ENCODE data around the gene LSM4. TPM values are rescaled to one million over a fixed set of nuclear protein-coding genes. Genes with fewer than 3 reads are reported as not detected.

Gene LSM4
- total and polyA plus RNA-seq, 10 of the 15 experiments (the other 5 are each of a cell fraction or from before 2014, with no cell fraction given), result 12.6 to 652 (median 217) TPM

DNA sequence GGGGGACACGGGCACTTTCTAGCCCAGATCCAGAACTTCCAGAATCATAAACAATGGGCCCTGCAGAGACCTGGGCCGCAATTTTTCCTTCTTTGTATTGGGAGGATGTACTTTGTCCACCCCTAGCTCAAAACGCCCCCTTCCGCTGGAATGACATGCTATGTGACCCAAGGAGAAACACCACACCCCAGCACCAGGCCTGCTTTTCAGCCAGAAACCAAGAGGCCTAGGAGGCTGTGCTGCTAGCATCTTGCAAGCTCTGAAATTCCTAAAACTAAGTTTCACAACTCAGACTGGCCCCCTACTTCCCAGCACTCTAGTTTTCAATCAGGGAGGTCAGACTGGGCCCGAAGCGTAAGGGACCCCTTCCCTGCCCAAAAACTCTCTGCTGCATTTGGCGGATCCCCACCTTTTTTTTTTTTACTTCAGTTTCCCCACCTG is 538 bp downstream of the LSM4 start (continued):
- TF ChIP-seq SREBF2 (IDR thresholded peaks at IDR 0.05; ENCODE audit: low read length), result no peak
- TF ChIP-seq, protein P1, sequence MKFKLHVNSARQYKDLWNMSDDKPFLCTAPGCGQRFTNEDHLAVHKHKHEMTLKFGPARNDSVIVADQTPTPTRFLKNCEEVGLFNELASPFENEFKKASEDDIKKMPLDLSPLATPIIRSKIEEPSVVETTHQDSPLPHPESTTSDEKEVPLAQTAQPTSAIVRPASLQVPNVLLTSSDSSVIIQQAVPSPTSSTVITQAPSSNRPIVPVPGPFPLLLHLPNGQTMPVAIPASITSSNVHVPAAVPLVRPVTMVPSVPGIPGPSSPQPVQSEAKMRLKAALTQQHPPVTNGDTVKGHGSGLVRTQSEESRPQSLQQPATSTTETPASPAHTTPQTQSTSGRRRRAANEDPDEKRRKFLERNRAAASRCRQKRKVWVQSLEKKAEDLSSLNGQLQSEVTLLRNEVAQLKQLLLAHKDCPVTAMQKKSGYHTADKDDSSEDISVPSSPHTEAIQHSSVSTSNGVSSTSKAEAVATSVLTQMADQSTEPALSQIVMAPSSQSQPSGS (IDR thresholded peaks at IDR 0.05; ENCODE audit: low read length), result no peak
- TF ChIP-seq, protein P2, sequence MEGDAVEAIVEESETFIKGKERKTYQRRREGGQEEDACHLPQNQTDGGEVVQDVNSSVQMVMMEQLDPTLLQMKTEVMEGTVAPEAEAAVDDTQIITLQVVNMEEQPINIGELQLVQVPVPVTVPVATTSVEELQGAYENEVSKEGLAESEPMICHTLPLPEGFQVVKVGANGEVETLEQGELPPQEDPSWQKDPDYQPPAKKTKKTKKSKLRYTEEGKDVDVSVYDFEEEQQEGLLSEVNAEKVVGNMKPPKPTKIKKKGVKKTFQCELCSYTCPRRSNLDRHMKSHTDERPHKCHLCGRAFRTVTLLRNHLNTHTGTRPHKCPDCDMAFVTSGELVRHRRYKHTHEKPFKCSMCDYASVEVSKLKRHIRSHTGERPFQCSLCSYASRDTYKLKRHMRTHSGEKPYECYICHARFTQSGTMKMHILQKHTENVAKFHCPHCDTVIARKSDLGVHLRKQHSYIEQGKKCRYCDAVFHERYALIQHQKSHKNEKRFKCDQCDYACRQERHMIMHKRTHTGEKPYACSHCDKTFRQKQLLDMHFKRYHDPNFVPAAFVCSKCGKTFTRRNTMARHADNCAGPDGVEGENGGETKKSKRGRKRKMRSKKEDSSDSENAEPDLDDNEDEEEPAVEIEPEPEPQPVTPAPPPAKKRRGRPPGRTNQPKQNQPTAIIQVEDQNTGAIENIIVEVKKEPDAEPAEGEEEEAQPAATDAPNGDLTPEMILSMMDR (IDR thresholded peaks at IDR 0.05 in 2 of 3, conservative IDR thresholded peaks at IDR 0.05 in 1 of 3; ENCODE audit: control insufficient read depth in 2 of 3, extremely low read depth in 1 of 3, insufficient read depth in 1 of 3, low read depth in 3 of 3, low read length in 3 of 3), result peak; percentile 24 to 34 (median 28); a peak in 4 of 6 replicates
- no peak for TF ChIP-seq CBX5 (IDR thresholded peaks at IDR 0.05; ENCODE audit: low read depth)
- no peak for TF ChIP-seq MEF2A (IDR thresholded peaks at IDR 0.05; ENCODE audit: insufficient read depth, low read depth, low read length)
- no peak for TF ChIP-seq SMARCA5 (IDR thresholded peaks at IDR 0.05)
- TF ChIP-seq CREM (IDR thresholded peaks at IDR 0.05; ENCODE audit: low read depth), result no peak
- no peak for TF ChIP-seq KAT2A (conservative IDR thresholded peaks at IDR 0.05; ENCODE audit: control insufficient read depth, low read depth, low read length)
- TF ChIP-seq TCF12 (IDR thresholded peaks at IDR 0.05; ENCODE audit: low read depth, low read length), result no peak
- TF ChIP-seq ATF7 (IDR thresholded peaks at IDR 0.05; ENCODE audit: low read depth), result no peak
- TF ChIP-seq RUNX3 (IDR thresholded peaks at IDR 0.05; ENCODE audit: low read length), result no peak
- no peak for TF ChIP-seq DPF2 (IDR thresholded peaks at IDR 0.05)
- TF ChIP-seq NR2C2 (IDR thresholded peaks at IDR 0.05; ENCODE audit: borderline replicate concordance, control insufficient read depth, insufficient read length, low read depth), result no peak
- TF ChIP-seq CHD1 (IDR thresholded peaks at IDR 0.05; ENCODE audit: low read depth, low read length), result 0 out of 2 replicates have a peak, but pooled peaks have one; percentile 7
- no peak for TF ChIP-seq HDGF (IDR thresholded peaks at IDR 0.05)
- TF ChIP-seq, protein P3, sequence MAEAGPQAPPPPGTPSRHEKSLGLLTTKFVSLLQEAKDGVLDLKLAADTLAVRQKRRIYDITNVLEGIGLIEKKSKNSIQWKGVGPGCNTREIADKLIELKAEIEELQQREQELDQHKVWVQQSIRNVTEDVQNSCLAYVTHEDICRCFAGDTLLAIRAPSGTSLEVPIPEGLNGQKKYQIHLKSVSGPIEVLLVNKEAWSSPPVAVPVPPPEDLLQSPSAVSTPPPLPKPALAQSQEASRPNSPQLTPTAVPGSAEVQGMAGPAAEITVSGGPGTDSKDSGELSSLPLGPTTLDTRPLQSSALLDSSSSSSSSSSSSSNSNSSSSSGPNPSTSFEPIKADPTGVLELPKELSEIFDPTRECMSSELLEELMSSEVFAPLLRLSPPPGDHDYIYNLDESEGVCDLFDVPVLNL (IDR thresholded peaks at IDR 0.05; ENCODE audit: low read depth, low read length), result no peak
- no peak for TF ChIP-seq IKZF1 (conservative IDR thresholded peaks at IDR 0.05)
- no peak for TF ChIP-seq RFX5 (IDR thresholded peaks at IDR 0.05; ENCODE audit: low read depth, low read length)
- TF ChIP-seq CEBPB (IDR thresholded peaks at IDR 0.05; ENCODE audit: borderline replicate concordance in 1 of 2, low read depth in 2 of 2, low read length in 2 of 2), result no peak
- TF ChIP-seq GATAD2B (conservative IDR thresholded peaks at IDR 0.05; ENCODE audit: low read depth), result no peak
- TF ChIP-seq, protein P4, sequence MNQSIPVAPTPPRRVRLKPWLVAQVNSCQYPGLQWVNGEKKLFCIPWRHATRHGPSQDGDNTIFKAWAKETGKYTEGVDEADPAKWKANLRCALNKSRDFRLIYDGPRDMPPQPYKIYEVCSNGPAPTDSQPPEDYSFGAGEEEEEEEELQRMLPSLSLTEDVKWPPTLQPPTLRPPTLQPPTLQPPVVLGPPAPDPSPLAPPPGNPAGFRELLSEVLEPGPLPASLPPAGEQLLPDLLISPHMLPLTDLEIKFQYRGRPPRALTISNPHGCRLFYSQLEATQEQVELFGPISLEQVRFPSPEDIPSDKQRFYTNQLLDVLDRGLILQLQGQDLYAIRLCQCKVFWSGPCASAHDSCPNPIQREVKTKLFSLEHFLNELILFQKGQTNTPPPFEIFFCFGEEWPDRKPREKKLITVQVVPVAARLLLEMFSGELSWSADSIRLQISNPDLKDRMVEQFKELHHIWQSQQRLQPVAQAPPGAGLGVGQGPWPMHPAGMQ (IDR thresholded peaks at IDR 0.05; ENCODE audit: borderline replicate concordance), result no peak
- TF ChIP-seq PML (IDR thresholded peaks at IDR 0.05; ENCODE audit: low read length), result peak; percentile 67
- no peak for TF ChIP-seq NR2F1 (conservative IDR thresholded peaks at IDR 0.05)
- no peak for TF ChIP-seq MYB (IDR thresholded peaks at IDR 0.05; ENCODE audit: borderline replicate concordance, low read depth, low read length)
- TF ChIP-seq LARP7 (IDR thresholded peaks at IDR 0.05), result no peak
- no peak for TF ChIP-seq FOS (IDR thresholded peaks at IDR 0.05; ENCODE audit: borderline replicate concordance, extremely low read depth, insufficient read length)
- TF ChIP-seq YY1 (IDR thresholded peaks at IDR 0.05; ENCODE audit: low read depth, low read length), result no peak
- TF ChIP-seq, protein P5, sequence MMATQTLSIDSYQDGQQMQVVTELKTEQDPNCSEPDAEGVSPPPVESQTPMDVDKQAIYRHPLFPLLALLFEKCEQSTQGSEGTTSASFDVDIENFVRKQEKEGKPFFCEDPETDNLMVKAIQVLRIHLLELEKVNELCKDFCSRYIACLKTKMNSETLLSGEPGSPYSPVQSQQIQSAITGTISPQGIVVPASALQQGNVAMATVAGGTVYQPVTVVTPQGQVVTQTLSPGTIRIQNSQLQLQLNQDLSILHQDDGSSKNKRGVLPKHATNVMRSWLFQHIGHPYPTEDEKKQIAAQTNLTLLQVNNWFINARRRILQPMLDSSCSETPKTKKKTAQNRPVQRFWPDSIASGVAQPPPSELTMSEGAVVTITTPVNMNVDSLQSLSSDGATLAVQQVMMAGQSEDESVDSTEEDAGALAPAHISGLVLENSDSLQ (IDR thresholded peaks at IDR 0.05), result no peak
